Cardiac fibroblast (primary cell): ENCODE measurements around the gene TIMM8B.

Source experiments
- DNase-seq, 2 donors: peaks; one replicate each; pipeline versions ENCODE4 v3.0.0 to v3.0.0-alpha.2; 2010; ENCODE audit warnings: low read depth in 2 of 2
- H3K4me3 ChIP-seq, 2 donors: replicated peaks in 1 of 2; 1 replicate in 1 of 2; 2 replicates in 1 of 2; pipeline ENCODE4 v1.5.1; 2011; ENCODE audit warnings: low read depth in 2 of 2, low read length in 2 of 2, mild to moderate bottlenecking in 2 of 2, moderate library complexity in 1 of 2
- CTCF ChIP-seq: IDR thresholded peaks from one replicate; pipeline ENCODE4 v1.5.1; 2011; ENCODE audit warnings: low read depth, mild to moderate bottlenecking, low read length, inconsistent platforms

The TIMM8B gene

GRCh38 chr11:112037527-112037926 is 49.0 kb downstream of the TIMM8B start:
- TF ChIP-seq CTCF, result no peak
- no peak for DNase-seq
- no peak overlapping the region for H3K4me3 ChIP-seq
